Measurements from ENCODE around the gene SLC7A6. TPM values are rescaled to one million over a fixed set of nuclear protein-coding genes. Genes with fewer than 3 reads are reported as not detected.

SLC7A6 gene
- total RNA-seq, 4 donors from 2014 or later: 20.6 to 145 (median 31.4) TPM

DNA sequence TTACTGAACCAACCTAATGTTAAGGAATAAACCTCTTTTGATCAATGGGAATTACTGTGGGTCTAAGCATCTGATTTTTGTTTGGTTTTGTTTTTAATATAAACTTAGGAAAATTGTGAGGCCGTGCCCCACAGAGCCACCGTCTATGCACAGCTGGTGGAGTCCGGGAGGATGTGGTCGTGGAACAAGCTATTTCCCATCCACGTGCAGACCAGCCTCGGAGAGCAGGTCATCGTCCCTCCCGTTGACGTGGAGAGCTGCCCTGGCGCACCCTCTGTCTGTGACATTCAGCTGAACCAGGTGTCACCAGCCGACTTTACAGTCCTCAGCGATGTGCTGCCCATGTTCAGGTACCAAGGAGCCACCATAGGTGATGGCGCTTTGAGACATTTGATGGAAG is 74.9 kb downstream of the SLC7A6 start:
- DNase-seq: no peak
- Histone ChIP-seq H3K27me3 (no peaks in the 10 kb centered on the region), H3K9me3 (no peaks in the 10 kb centered on the region), H3K27ac (no peak overlapping the region), H3K4me3 (no peak overlapping the region), H3K36me3 (peaks cover 0 to 26% (median 11%) of the 10 kb centered on the region in 4 donors), H3K4me1 (no peaks in the 10 kb centered on the region)
- in situ Hi-C loops (cut with MboI; ENCODE audit: low pct_ligation_motif_present in 1 of 4, low pct_unique_long_range_greater_than_20kb in 1 of 4, low sequenced_read_pairs in 3 of 4) (no loop called here), intact Hi-C loops (cut with DNase I; ENCODE audit: low total_unique reads) (no loop called here)
- TF ChIP-seq, protein P1, sequence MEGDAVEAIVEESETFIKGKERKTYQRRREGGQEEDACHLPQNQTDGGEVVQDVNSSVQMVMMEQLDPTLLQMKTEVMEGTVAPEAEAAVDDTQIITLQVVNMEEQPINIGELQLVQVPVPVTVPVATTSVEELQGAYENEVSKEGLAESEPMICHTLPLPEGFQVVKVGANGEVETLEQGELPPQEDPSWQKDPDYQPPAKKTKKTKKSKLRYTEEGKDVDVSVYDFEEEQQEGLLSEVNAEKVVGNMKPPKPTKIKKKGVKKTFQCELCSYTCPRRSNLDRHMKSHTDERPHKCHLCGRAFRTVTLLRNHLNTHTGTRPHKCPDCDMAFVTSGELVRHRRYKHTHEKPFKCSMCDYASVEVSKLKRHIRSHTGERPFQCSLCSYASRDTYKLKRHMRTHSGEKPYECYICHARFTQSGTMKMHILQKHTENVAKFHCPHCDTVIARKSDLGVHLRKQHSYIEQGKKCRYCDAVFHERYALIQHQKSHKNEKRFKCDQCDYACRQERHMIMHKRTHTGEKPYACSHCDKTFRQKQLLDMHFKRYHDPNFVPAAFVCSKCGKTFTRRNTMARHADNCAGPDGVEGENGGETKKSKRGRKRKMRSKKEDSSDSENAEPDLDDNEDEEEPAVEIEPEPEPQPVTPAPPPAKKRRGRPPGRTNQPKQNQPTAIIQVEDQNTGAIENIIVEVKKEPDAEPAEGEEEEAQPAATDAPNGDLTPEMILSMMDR (IDR thresholded peaks at IDR 0.05): no peak
- no peak for TF ChIP-seq POLR2A (IDR thresholded peaks at IDR 0.05)
- no peak for TF ChIP-seq EP300 (IDR thresholded peaks at IDR 0.05; ENCODE audit: low read depth)
- no peak for TF ChIP-seq POLR2AphosphoS5 (IDR thresholded peaks at IDR 0.05)
- 91 to 97% methylated on average over 5 to 13 of the region's 13 CpGs for WGBS, 2 donors (ENCODE audit: low coverage in 1 of 2)

DNA sequence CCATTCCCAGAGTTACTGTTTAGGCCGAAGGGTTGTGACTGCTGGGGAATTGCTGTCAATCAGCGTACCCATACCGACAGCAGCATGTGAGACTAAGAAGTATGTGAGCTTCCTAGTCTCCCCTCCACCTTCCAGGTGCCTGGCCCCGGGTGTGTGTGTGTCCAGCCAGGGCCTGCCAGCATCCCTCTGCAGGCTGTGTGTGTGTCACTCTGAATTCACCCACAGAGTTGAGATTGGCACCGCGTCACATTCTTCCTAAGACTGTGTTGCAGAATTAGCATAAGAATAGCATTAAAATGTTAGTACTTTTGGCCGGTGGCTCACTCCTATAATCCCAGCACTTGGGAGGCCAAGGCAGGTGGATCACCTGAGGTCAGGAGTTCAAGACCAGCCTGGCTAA is 78.3 kb downstream of the SLC7A6 start:
- no peak for DNase-seq
- H3K9me3 ChIP-seq: no peaks in the 10 kb centered on the region
- peaks cover 0 to 29% (median 16%) of the 10 kb centered on the region in 4 donors for H3K36me3 ChIP-seq
- H3K4me1 ChIP-seq: no peaks in the 10 kb centered on the region
- TF ChIP-seq POLR2A (IDR thresholded peaks at IDR 0.05): no peak
- TF ChIP-seq, protein P1 (IDR thresholded peaks at IDR 0.05): no peak
- no peaks in the 10 kb centered on the region for H3K27me3 ChIP-seq
- no peak overlapping the region for H3K4me3 ChIP-seq
- no peak overlapping the region for H3K27ac ChIP-seq
- in situ Hi-C loops (cut with MboI; ENCODE audit: low pct_ligation_motif_present in 1 of 4, low pct_unique_long_range_greater_than_20kb in 1 of 4, low sequenced_read_pairs in 3 of 4) (no loop called here), intact Hi-C loops (cut with DNase I; ENCODE audit: low total_unique reads) (no loop called here)
- WGBS, 2 donors (ENCODE audit: low coverage in 1 of 2): 96% methylated on average over 7 of the region's 7 CpGs; no CpG with 5 or more reads in 1 of the 2 donors

DNA sequence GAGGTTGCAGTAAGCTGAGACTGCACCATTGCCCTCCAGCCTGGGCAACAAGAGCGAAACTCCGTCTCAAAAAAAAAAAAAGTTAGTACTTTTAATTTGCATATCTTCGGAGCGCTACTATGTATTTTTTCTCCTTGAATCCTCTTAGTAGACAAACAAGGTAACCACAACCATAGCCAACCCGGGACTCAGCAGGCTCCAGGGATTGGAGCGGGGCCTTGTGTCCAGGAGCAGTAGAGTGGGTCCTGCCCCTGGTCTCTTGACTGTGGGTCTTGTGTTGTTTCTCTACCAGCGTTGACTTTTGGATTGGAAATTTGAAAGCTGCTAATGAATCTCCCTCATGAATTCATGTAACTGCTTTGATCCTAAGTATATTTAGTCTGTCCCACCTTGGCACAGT is 78.8 kb downstream of the SLC7A6 start:
- intact Hi-C loops (cut with DNase I; ENCODE audit: low total_unique reads) (no loop called here), in situ Hi-C loops (cut with MboI; ENCODE audit: low pct_ligation_motif_present in 1 of 4, low pct_unique_long_range_greater_than_20kb in 1 of 4, low sequenced_read_pairs in 3 of 4) (no loop called here)
- TF ChIP-seq POLR2A (IDR thresholded peaks at IDR 0.05): no peak
- no peak for DNase-seq
- Histone ChIP-seq H3K4me3 (no peak overlapping the region), H3K27ac (no peak overlapping the region), H3K9me3 (no peaks in the 10 kb centered on the region), H3K4me1 (no peaks in the 10 kb centered on the region), H3K36me3 (peaks cover 0 to 29% (median 15%) of the 10 kb centered on the region in 4 donors), H3K27me3 (no peaks in the 10 kb centered on the region)
- 89 to 98% methylated on average over 6 to 7 of the region's 7 CpGs for WGBS, 2 donors (ENCODE audit: low coverage in 1 of 2)

DNA sequence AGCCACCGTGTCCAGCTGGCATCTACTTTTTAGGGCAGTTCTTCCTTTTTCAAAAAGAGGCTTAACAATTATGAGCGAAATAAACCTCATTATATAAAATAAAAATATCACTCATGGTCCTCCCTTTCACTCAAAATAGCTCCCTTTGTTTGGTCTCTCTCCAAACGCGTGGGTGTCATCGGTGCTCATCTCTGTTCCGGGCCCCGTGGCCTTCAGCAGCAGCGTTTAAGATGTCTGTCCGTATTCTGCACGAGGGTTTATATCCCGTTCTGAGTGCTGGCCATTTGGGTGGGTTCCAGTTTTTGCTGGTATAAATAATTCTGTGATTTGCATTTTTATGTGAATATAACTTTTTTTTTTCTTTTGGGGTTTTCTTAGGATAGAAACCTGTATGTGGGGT is 79.9 kb downstream of the SLC7A6 start:
- WGBS, 2 donors (ENCODE audit: low coverage in 1 of 2): 84% methylated on average over 10 to 11 of the region's 11 CpGs

More for the DNA sequence above, 79.9 kb downstream of the SLC7A6 start:
- DNase-seq: no peak
- Histone ChIP-seq H3K27ac (no peak overlapping the region), H3K4me1 (no peaks in the 10 kb centered on the region), H3K27me3 (no peaks in the 10 kb centered on the region), H3K4me3 (no peak overlapping the region), H3K9me3 (no peaks in the 10 kb centered on the region), H3K36me3 (peaks cover 0 to 35% (median 16%) of the 10 kb centered on the region in 4 donors)
- TF ChIP-seq, protein P1 (IDR thresholded peaks at IDR 0.05): no peak
- TF ChIP-seq POLR2AphosphoS5 (IDR thresholded peaks at IDR 0.05) (no peak), EP300 (IDR thresholded peaks at IDR 0.05; ENCODE audit: low read depth) (no peak), POLR2A (IDR thresholded peaks at IDR 0.05) (no peak)
- in situ Hi-C loops (cut with MboI; ENCODE audit: low pct_ligation_motif_present in 1 of 4, low pct_unique_long_range_greater_than_20kb in 1 of 4, low sequenced_read_pairs in 3 of 4): no loop called here
- intact Hi-C loops (cut with DNase I; ENCODE audit: low total_unique reads): no loop called here

All from transverse colon (tissue), 4 donors.